Left ventricle myocardium inferior (tissue), 1 donor: Measurements from ENCODE around the gene STK10. TPM values are rescaled to one million over a fixed set of nuclear protein-coding genes. Genes with fewer than 3 reads are reported as not detected.

Experiments used
- DNase-seq: peaks from one replicate; pipeline ENCODE4 v3.0.0-alpha.2; 2020
- H3K27ac ChIP-seq: fragments of 200-600 bp; replicated peaks from 2 replicates; pipeline ENCODE4 v1.8.0; 2021
- H3K27me3 ChIP-seq: fragments of 200-600 bp; 2 replicates; pipeline ENCODE4 v1.8.0; 2021; ENCODE audit warnings: low read depth
- H3K36me3 ChIP-seq: fragments of 200-600 bp; 2 replicates; pipeline ENCODE4 v1.8.0; 2021
- H3K4me1 ChIP-seq: fragments of 200-600 bp; 2 replicates; pipeline ENCODE4 v1.8.0; 2021
- H3K4me3 ChIP-seq: fragments of 200-600 bp; 2 replicates; pipeline ENCODE4 v1.8.0; 2021; ENCODE audit warnings: mild to moderate bottlenecking, moderate library complexity
- H3K9me3 ChIP-seq: fragments of 200-600 bp; replicated peaks from 2 replicates; pipeline ENCODE4 v1.8.0; 2021
- intact Hi-C: fragments of 100-400 bp; cut with micrococcal nuclease; formaldehyde crosslinking; loops from one replicate; pipeline ENCODE4 v1.11.0; 2022
- total RNA-seq: library from RNA; stranded (reverse); fragmentation: NEBNext Ultra II Directional; extraction: Animal tissue kit (Norgen Biotek cat#: 25700); gene quantifications from one replicate; pipeline ENCODE4 v1.2.1, GENCODE V29; 2021
- TF ChIP-seq, protein P1 (sequence below): fragments of 200-600 bp; IDR thresholded peaks from 2 replicates; pipeline ENCODE4 v1.8.0; 2021; ENCODE audit warnings: antibody characterized with exemption, mild to moderate bottlenecking, borderline replicate concordance
- donor health status: DM: no; HTN: yes; CAD: no; lungs with severe emphysema.

Gene STK10
- total RNA-seq, 1 donor from 2014 or later: 5.3 TPM

DNA sequence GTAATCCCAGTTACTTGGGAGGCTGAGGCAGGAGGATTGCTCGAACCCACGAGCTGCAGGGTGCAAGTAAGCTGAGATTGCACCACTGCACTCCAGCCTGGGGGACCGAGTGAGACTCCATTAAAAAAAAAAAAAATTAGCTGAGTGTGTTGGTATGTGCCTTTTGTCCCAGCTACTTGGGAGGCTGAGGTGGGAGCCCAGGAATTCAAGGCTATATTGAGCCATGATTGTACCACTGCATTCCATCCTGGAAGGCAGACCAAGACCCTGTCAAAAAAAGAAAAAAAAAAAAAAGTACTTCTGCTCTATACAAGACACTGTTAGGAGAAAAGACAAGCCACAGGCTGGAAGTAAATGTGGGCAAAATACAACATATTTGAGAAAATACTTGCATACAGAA lies 113.1 kb downstream of the STK10 start:
- no peak overlapping the region for H3K4me3 ChIP-seq
- H3K27me3 ChIP-seq: no peaks in the 10 kb centered on the region
- H3K4me1 ChIP-seq: peaks cover 15% of the 10 kb centered on the region
- no peaks in the 10 kb centered on the region for H3K9me3 ChIP-seq
- DNase-seq: no peak
- TF ChIP-seq, protein P1, sequence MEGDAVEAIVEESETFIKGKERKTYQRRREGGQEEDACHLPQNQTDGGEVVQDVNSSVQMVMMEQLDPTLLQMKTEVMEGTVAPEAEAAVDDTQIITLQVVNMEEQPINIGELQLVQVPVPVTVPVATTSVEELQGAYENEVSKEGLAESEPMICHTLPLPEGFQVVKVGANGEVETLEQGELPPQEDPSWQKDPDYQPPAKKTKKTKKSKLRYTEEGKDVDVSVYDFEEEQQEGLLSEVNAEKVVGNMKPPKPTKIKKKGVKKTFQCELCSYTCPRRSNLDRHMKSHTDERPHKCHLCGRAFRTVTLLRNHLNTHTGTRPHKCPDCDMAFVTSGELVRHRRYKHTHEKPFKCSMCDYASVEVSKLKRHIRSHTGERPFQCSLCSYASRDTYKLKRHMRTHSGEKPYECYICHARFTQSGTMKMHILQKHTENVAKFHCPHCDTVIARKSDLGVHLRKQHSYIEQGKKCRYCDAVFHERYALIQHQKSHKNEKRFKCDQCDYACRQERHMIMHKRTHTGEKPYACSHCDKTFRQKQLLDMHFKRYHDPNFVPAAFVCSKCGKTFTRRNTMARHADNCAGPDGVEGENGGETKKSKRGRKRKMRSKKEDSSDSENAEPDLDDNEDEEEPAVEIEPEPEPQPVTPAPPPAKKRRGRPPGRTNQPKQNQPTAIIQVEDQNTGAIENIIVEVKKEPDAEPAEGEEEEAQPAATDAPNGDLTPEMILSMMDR: no peak
- no peak overlapping the region for H3K27ac ChIP-seq
- H3K36me3 ChIP-seq: peaks cover 15% of the 10 kb centered on the region
- intact Hi-C loops: no loop called here

DNA sequence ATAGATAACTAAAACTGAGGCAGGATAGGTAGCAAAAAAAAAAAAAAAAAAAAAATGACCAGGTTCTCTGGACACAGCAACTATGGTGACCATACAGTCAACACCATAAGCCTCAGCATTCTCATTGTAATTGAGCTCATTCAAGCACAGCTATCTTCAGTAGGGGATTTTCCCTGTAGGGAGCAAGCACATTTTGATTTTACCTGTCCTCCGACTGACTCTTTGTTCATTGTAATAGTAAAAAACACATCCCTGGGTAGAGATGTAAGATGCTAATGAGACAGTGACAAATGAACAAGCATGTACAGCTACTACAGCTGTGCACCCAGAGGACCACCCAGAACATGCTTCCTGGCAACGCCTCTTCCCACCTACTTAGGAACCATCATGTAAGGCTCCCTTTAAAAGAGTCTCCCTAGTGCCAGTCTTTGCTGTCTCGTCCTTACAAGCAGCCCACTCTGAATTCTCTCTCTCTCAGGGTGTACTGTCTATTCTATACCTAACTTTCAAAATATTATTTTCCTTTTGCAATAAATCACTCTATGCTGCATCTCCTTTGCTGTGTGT lies 116.6 kb downstream of the STK10 start:
- no peaks in the 10 kb centered on the region for H3K4me1 ChIP-seq
- no peak overlapping the region for H3K4me3 ChIP-seq
- H3K27ac ChIP-seq: no peak overlapping the region
- no peak for DNase-seq
- no peaks in the 10 kb centered on the region for H3K9me3 ChIP-seq
- no peaks in the 10 kb centered on the region for H3K27me3 ChIP-seq
- intact Hi-C loops: no loop called here
- peaks cover 22% of the 10 kb centered on the region for H3K36me3 ChIP-seq
- TF ChIP-seq, protein P1: no peak

DNA sequence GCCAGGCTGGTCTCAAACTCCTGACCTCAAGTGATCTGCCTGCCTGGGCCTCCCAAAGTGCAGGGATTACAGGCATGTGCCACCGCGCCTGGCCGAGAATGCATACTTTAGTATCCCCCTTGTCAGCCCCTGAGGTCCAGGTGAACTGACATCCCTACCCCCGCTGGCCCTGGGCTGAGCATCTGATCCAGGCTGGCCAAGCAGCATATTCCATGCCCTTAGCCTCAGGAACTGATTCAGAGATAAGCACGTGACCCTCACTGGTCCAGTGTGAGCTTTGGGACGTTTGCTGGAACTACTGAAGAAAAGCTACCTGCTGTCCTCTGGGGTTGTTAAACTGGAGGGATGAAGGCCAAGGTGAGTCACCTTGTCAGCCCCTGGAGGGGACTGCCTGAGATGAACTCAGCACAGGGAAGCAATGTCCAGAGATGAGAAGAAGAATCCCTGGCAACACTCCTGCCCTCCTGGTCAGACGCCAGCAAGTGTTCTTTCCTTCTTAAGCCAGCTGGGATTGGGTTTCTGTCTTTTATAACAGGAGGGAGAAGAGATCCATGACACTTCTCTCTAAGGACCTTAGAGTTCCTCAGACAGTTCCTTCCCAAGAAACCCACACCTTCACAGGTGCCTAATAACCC lies 122.5 kb downstream of the STK10 start:
- intact Hi-C loops: no loop called here

DNA sequence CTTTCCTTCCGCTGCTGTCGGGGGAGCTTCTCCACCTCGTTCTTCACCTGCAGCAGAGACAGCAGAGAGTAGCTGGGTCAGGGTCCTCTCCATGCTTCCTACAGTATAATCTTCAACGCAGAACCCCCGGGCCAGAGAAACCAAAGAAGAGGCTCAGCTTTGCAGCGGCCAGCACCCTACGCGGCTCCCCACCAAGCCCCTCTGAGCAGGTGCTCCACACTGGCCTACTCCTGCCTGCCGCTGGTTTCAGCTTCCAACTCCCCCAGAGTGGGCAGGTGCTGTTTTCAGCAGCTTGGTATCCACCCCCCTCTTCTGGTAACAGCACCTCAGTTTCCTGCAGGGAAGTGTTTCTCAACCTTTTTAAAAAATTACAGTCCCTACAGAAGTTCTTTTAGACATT lies 123.3 kb downstream of the STK10 start:
- no peak overlapping the region for H3K27ac ChIP-seq
- no peak for DNase-seq
- H3K4me1 ChIP-seq: no peaks in the 10 kb centered on the region
- H3K9me3 ChIP-seq: no peaks in the 10 kb centered on the region
- TF ChIP-seq, protein P1: no peak
- H3K27me3 ChIP-seq: no peaks in the 10 kb centered on the region
- intact Hi-C loops: no loop called here
- peaks cover 61% of the 10 kb centered on the region for H3K36me3 ChIP-seq
- H3K4me3 ChIP-seq: no peak overlapping the region

More for the DNA sequence above, 122.5 kb downstream of the STK10 start:
- TF ChIP-seq, protein P1: no peak
- H3K4me3 ChIP-seq: no peak overlapping the region
- DNase-seq: no peak
- no peaks in the 10 kb centered on the region for H3K4me1 ChIP-seq
- H3K27me3 ChIP-seq: no peaks in the 10 kb centered on the region
- H3K9me3 ChIP-seq: no peaks in the 10 kb centered on the region
- H3K27ac ChIP-seq: no peak overlapping the region
- peaks cover 53% of the 10 kb centered on the region for H3K36me3 ChIP-seq

DNA sequence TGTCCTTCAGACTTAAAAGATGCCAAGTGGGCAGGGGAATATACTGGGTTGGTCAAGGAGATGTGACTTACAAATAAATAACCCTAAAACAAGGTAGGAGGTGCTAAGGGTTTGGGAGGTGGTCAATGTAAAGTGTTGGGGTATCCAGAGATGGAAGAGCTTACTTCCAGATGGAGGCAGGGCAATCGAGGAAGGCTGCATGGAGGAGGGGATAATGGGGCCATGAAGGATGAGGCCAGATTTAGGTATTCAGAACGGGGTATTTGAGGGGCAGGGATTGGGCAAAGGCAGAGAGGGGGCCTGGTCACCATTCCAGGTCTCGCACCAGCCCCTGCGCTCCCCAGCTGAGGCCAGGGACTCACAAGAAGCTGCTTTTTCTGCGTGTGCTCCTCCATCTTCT lies 123.7 kb downstream of the STK10 start:
- TF ChIP-seq, protein P1: no peak
- H3K4me3 ChIP-seq: no peak overlapping the region
- no peak overlapping the region for H3K27ac ChIP-seq
- DNase-seq: no peak
- H3K36me3 ChIP-seq: peaks cover 63% of the 10 kb centered on the region
- H3K27me3 ChIP-seq: no peaks in the 10 kb centered on the region
- intact Hi-C loops: no loop called here
- H3K4me1 ChIP-seq: no peaks in the 10 kb centered on the region
- no peaks in the 10 kb centered on the region for H3K9me3 ChIP-seq
